Uterus (tissue), 2 donors: ENCODE measurements around the gene ZNF407.

Experiments used
- CTCF ChIP-seq, 4 experiments: fragments of 200-600 bp in 2 of 4; fragments of 450-650 bp in 2 of 4; sonication (generic) in 2 of 4; IDR thresholded peaks; one replicate each; pipeline ENCODE4 v1.5.1; 2016 to 2019; ENCODE audit warnings: antibody characterized with exemption in 4 of 4, mild to moderate bottlenecking in 2 of 4, moderate library complexity in 1 of 4
- POLR2A ChIP-seq, 2 donors: fragments of 450-650 bp; IDR thresholded peaks; one replicate each; pipeline ENCODE4 v1.6.1; 2016; ENCODE audit warnings: antibody characterized with exemption in 2 of 2, mild to moderate bottlenecking in 1 of 2, moderate library complexity in 1 of 2

DNA sequence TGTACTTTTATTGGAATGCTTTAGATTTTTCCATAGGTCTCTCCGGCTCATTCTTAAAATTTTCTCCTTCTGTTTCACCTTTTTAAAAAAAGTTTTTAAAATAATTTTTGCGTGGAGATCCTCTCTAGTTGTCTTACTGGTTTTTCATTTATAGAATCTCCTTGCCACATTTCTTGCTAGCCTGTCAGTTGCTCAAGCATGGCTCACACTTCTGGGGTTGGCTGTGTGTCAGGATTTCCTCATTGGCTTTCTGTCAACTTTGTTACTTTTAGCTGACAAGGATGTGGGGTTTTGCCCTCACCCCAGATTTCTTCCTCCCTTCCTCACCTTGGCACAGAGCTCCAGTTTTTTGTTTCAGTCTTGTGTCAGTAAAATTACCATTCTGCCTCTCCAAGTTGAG is 124.6 kb downstream of the ZNF407 start:
- TF ChIP-seq CTCF (IDR thresholded peaks at IDR 0.05), result no peak
- TF ChIP-seq POLR2A (IDR thresholded peaks at IDR 0.05), result no peak
